Ectodermal cell (in vitro differentiated cells): ENCODE measurements around the gene PRDX3.

Experiments
- H3K27ac ChIP-seq: 2 replicates; pipeline ENCODE4 v1.7.0; 2013; ENCODE audit warnings: mild to moderate bottlenecking, low read depth, low read length; ENCODE audit not compliant: insufficient read depth, poor library complexity, severe bottlenecking
- H3K27me3 ChIP-seq: 2 replicates; pipeline ENCODE4 v1.7.0; 2013; ENCODE audit warnings: mild to moderate bottlenecking, low read length; ENCODE audit not compliant: insufficient read depth, control insufficient read depth, poor library complexity, severe bottlenecking
- H3K36me3 ChIP-seq: one replicate; pipeline ENCODE4 v1.7.0; 2013; ENCODE audit warnings: low read length; ENCODE audit not compliant: control insufficient read depth, insufficient read depth
- H3K4me1 ChIP-seq: one replicate; pipeline ENCODE4 v1.7.0; 2013; ENCODE audit warnings: low read length; ENCODE audit not compliant: control insufficient read depth, insufficient read depth
- H3K4me3 ChIP-seq: 2 replicates; pipeline ENCODE4 v1.7.0; 2013; ENCODE audit warnings: low read depth, low read length, control low read depth; ENCODE audit not compliant: insufficient read depth
- H3K9me3 ChIP-seq: 2 replicates; pipeline ENCODE4 v1.7.0; 2013; ENCODE audit warnings: mild to moderate bottlenecking, low read length, moderate library complexity; ENCODE audit not compliant: control insufficient read depth
- WGBS, 2 experiments: methylation state at CpG; one replicate each; pipeline ENCODE4 v1.1.7; 2013; ENCODE audit warnings: missing lambda C conversion rate in 2 of 2; 5-methylcytosine and 5-hydroxymethylcytosine counted together

The PRDX3 gene

DNA sequence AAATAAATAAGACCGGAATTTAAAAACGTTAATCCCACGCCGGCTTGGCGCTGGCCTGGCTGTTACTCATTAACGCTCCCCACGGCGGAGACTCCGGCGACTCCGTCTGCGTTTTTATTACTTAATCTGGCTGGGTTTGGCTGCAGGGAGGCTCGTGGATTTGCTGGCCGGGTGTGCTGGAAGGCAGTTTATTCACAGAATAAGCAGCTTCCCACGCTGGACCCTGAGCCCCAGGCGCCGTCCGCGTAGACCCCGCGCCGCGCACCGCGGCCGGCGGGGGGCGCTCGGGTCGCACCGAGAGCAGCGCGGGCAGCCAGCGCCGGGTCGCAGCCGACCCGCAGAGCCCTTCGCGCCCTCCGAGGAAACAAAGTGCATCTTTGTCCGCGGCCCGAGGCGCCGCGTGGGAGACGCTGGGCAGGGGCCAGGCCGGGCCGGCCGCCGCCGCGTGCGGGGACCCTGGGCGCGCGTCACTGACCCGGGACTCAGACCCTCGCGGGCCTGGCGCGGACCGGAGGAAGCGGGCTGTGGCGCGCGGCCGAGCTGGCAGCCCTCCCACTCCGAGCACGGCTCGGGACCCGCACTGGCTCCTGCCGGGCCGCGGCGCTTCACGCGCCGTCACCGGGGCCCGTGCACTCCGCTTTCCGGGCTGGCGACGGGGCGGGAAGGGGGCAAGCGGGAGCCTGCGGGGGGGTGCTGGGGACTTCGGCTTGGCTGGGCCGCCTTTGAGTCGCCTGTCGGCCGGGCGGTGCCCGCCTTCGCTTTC lies 28.2 kb upstream of the PRDX3 start:
- 3% methylated on average over 97 of the region's 97 CpGs for WGBS, 2 experiments
- Histone ChIP-seq H3K4me1 (peaks cover 29% of the 10 kb centered on the region), H3K4me3 (peak overlapping the region; percentile 59), H3K9me3 (no peaks in the 10 kb centered on the region), H3K27me3 (peaks cover 17% of the 10 kb centered on the region), H3K27ac (peak overlapping the region; percentile 90), H3K36me3 (no peaks in the 10 kb centered on the region)

DNA sequence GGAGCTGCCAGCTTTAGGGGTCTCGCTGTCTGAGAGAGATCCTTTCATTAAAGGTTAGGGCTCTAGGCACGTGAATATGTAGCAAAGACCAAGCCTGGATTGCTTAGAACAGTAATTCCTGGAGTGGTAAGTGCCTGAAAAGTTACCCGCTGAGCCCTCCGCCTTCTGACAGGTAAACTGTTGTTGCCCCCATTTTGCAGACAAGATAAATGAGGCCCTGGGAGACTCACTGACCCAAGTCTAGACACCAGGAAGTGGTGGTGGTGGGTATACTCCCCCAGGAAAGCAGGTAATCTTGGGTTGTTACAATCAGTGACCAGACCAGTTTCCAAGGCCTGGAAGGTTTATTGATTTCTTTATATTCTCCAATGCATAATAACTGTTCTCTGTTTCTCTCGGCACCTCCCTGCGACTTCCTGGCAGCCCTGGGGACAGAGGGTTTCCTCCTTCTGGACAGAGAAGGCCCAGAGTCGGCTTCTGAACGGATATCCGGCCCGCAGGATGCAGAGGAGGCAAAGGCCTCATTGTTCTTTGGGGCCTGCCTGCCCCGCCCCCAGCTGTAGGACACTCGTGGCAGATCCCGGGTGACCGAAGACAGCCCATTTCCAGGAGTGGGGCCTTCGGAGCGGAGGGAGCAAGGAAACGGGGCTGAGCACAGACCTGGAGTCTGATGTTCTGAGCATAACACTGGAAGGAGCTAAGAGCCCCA lies 27.4 kb upstream of the PRDX3 start:
- Histone ChIP-seq H3K36me3 (no peaks in the 10 kb centered on the region), H3K4me1 (peaks cover 24% of the 10 kb centered on the region), H3K9me3 (no peaks in the 10 kb centered on the region), H3K4me3 (peak overlapping the region; percentile 59), H3K27ac (peak overlapping the region; percentile 90), H3K27me3 (peaks cover 17% of the 10 kb centered on the region)
- 57 to 59% methylated on average over 17 of the region's 17 CpGs for WGBS, 2 experiments

DNA sequence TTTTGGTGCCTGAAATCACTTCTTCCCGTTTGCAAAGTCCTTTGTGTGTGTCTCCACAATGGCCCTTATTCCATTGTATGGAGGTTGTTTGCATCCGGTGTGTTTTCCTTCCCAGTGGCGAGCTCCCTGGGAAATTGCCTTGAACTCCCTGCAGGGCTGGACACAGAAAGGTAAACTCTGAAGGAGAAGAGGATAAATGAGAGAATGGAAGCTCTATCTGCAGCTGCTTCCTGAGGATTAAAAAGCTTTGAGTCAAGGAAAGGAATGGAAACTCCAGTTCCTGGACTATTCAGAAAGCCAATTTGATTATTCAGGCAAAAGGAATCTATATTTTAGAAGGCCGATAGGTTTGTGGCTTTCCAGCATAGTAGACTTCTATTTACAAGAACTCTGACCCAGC lies 24.4 kb upstream of the PRDX3 start:
- H3K27ac ChIP-seq, result no peak overlapping the region
- H3K4me3 ChIP-seq, result no peak overlapping the region
- no peaks in the 10 kb centered on the region for H3K9me3 ChIP-seq
- peaks cover 1% of the 10 kb centered on the region for H3K27me3 ChIP-seq
- H3K36me3 ChIP-seq, result no peaks in the 10 kb centered on the region
- 40 to 47% methylated on average over 4 of the region's 4 CpGs for WGBS, 2 experiments
- peaks cover 6% of the 10 kb centered on the region for H3K4me1 ChIP-seq

DNA sequence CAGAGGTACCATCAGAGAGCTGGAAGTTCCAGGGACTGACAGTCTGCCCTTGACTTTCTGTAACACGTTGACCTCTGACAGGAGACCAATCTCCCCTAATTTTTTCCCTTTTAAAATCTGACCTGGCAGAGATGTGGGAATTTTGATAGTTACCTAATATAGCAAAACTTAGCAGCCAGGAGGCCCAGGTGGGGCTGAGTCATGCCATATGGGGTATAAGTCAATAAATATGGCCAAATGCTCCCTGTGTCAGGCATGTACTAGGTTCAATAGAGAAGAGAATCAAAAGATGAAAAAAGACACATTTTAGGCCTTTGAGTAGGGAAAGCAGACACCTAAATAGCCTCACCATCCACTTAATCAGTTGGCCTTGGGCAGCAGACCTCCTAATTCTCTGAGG lies 22.6 kb upstream of the PRDX3 start:
- Histone ChIP-seq H3K36me3 (no peaks in the 10 kb centered on the region), H3K4me3 (no peak overlapping the region), H3K4me1 (peaks cover 4% of the 10 kb centered on the region), H3K27me3 (no peaks in the 10 kb centered on the region), H3K27ac (no peak overlapping the region), H3K9me3 (no peaks in the 10 kb centered on the region)
- 100% methylated on average over 1 of the region's 1 CpG for WGBS, 2 experiments

DNA sequence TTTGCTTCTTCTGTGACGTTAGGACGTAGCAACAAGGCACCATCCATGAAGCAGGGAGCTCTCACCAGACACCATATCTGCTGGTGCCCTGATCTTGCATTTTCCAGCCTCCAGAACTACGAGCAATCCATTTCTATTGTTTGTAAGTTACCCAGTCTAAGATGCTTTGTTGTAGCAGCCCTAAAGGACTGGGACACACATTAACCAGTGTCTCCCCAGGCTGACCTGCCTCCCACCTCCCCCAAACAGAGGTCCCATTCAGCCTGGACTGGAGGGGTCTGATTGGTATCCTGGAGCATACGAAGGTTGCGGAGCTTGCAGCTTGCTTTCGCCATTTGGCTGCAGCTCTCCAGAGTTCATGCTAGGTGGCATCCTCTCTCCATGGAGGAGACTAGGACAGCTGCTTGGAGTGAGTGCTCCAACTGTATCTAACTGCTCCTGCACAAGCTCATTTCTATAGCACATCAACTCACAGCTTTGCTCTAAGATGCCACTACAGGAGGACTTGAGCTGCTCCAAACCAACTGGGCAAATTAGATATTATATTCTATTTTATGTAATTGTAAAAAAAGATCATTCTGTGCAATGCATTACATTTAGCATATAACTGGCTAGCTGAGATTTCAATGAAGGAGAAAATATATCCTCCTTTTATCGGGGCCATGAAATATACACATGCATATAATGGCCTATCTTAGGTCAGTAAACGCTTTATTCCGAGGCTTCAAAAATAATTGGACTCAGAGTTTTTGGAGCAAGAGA lies 20.8 kb upstream of the PRDX3 start:
- H3K4me3 ChIP-seq, result no peak overlapping the region
- WGBS, 2 experiments, result 55 to 56% methylated on average over 9 of the region's 9 CpGs
- no peaks in the 10 kb centered on the region for H3K36me3 ChIP-seq
- no peaks in the 10 kb centered on the region for H3K27me3 ChIP-seq
- no peaks in the 10 kb centered on the region for H3K9me3 ChIP-seq
- H3K4me1 ChIP-seq, result no peaks in the 10 kb centered on the region
- H3K27ac ChIP-seq, result no peak overlapping the region

DNA sequence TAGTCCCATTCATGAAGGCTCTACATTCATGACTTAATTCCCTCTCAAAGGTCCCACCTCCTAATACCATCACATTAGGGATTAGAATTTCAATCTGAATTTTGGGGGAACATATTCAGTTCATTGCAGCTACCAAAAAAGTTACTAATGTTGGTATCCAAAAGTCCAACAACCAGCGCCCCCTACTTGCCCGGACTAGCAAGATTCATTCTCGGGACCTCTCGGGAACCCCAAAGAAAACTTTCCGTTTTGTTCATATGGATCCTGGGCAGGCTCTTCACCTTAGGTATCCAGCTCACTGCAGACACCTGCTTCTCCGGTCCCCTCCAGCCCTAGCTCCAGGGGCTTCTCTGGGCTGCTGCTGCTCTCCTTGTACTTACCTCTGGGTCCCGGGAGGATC lies 19.8 kb upstream of the PRDX3 start:
- Histone ChIP-seq H3K4me1 (no peaks in the 10 kb centered on the region), H3K4me3 (no peak overlapping the region), H3K27me3 (no peaks in the 10 kb centered on the region), H3K9me3 (no peaks in the 10 kb centered on the region), H3K36me3 (no peaks in the 10 kb centered on the region), H3K27ac (no peak overlapping the region)
- WGBS, 2 experiments, result 67% methylated on average over 7 of the region's 7 CpGs

DNA sequence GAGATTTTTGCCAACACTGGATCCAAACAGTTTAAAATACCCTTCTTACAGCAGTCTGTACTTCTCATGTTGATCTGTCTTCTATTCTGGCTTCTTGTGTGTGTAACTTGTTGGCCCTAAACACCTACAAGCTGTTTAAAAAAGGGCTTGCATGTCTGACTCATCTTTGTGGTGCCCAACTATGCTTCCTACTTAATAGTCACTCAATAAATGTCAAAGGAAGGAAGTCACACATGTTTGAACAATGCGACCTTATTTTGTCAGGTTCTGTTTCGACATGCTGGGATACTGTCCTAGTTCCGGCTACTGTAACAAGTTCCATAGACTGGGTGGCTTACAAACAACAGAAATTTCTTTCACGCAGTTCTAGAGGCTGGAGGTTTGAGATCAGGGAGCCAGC lies 19.3 kb upstream of the PRDX3 start:
- no peak overlapping the region for H3K27ac ChIP-seq
- WGBS, 2 experiments, result 84 to 86% methylated on average over 4 of the region's 4 CpGs

DNA sequence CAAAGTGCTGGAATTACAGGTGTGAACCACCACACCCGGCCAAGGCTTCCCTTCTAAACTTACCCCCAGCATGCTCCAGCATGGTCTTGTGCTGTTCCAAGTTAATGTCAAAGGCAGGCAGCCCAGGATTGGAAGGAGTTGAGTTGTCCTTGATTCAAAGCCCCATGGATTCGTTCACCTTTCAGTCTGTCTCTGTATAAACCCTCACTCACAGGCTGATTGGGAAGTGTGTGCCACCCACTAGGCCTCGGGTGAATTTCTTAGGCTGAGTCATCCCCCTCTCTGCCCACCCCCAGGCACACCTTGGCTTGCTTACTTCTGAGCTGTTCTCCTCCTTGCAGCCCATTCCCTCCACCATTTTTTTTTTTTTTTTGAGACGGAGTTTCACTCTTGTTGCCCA lies 13.3 kb upstream of the PRDX3 start:
- Histone ChIP-seq H3K27me3 (no peaks in the 10 kb centered on the region), H3K36me3 (no peaks in the 10 kb centered on the region), H3K4me3 (no peak overlapping the region), H3K4me1 (no peaks in the 10 kb centered on the region), H3K9me3 (no peaks in the 10 kb centered on the region), H3K27ac (no peak overlapping the region)
- WGBS, 2 experiments, result 71 to 76% methylated on average over 4 of the region's 4 CpGs

More for the DNA sequence above, 19.3 kb upstream of the PRDX3 start:
- H3K4me1 ChIP-seq, result no peaks in the 10 kb centered on the region
- H3K4me3 ChIP-seq, result no peak overlapping the region
- H3K9me3 ChIP-seq, result no peaks in the 10 kb centered on the region
- H3K27me3 ChIP-seq, result no peaks in the 10 kb centered on the region
- H3K36me3 ChIP-seq, result no peaks in the 10 kb centered on the region

DNA sequence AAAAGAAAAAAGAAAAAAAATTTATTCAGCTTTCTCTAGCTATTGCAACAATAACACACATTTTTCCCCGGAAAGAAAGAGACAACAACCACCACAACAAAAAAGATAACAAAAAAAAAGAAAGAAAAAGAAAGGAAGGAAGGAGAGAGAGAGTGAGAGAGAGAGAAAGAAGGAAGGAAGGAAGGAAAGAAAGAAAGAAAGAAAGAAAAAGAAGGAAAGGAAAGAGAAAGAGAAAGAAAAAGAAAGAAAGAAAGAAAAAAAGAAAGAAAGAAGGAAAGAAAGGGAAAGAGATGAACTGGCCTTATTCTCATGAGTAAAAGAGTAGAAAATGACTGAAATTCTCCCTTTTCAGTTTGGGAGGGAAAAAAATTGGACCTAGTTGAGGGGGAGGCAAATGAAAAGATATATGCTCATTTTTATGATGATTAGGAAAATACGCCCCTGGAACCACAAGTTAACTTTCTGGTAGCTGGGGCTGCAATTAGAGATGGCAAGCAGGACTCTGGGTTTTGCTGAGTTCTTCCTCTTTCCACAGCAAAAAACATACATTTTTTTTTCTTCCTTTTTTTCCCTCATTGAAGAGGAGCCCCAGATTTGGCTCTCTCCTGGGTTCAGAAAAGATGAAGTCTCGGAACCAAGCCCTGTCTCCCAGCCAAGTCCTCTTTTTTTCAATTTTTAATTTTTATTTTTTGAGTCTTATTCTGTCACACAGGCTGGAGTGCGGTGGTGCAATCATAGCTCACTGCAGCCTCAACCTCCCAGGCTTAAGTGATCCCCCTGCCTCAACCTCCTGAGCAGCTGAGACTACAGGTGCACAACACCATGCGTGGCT lies 12.6 kb upstream of the PRDX3 start:
- no peak overlapping the region for H3K27ac ChIP-seq
- no peaks in the 10 kb centered on the region for H3K9me3 ChIP-seq
- H3K4me1 ChIP-seq, result no peaks in the 10 kb centered on the region
- H3K27me3 ChIP-seq, result no peaks in the 10 kb centered on the region
- H3K36me3 ChIP-seq, result no peaks in the 10 kb centered on the region
- WGBS, 2 experiments, result 57 to 60% methylated on average over 4 of the region's 5 CpGs
- no peak overlapping the region for H3K4me3 ChIP-seq
